Measurements from ENCODE around the gene ZNF10. TPM values are rescaled to one million over a fixed set of nuclear protein-coding genes. Genes with fewer than 3 reads are reported as not detected.

The ZNF10 gene
- total and polyA plus RNA-seq, 2 of the 4 experiments (the other 2 are of a cell fraction) = 4.1 to 6.1 TPM

DNA sequence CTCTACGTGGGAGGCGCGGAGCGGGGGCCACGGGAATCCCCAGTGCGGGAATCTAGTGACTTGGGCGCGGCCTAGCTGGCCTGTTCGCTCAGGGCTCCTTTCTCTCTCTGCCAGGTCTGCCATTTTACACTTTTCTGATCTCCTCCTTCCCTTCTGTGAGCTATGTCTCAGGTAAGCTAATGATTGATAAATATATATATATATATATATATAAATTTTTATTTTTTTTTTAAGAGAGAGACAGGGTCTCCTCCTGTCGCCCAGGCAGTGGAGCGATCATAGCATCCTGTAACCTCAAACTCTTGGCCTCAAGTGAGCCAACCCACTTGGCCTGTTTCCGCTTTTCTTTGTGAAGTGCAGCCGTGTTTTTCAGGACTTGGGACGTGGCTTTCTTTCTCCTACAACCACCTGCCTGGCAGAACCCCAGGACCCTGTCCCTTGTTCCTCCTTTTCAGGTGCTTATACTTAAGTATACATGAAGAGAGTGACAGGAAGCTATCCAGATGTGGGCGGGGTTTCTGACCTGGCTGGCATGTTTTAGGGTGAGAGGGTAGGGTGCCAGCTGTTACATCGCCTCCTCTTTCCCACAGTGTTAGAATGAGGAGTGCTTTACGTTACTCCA lies 49.2 kb upstream of the ZNF10 start (continued):
- TF ChIP-seq, protein P1, sequence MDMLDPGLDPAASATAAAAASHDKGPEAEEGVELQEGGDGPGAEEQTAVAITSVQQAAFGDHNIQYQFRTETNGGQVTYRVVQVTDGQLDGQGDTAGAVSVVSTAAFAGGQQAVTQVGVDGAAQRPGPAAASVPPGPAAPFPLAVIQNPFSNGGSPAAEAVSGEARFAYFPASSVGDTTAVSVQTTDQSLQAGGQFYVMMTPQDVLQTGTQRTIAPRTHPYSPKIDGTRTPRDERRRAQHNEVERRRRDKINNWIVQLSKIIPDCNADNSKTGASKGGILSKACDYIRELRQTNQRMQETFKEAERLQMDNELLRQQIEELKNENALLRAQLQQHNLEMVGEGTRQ (IDR thresholded peaks at IDR 0.05; ENCODE audit: low read depth, low read length) = no peak
- TF ChIP-seq NFE2L2 (IDR thresholded peaks at IDR 0.05; ENCODE audit: low read depth, low read length) (no peak), MXI1 (IDR thresholded peaks at IDR 0.05; ENCODE audit: borderline replicate concordance, low read depth, low read length) (no peak), POLR2A (IDR thresholded peaks at IDR 0.05; ENCODE audit: low read depth, low read length) (no peak), FOS (IDR thresholded peaks at IDR 0.05; ENCODE audit: low read depth, low read length) (no peak), MAFK (IDR thresholded peaks at IDR 0.05; ENCODE audit: low read depth, low read length) (no peak), CEBPB (IDR thresholded peaks at IDR 0.05; ENCODE audit: low read depth, low read length) (no peak)

Data from IMR-90 (cell line).